Measurements from ENCODE around the gene CENPV.
"Not testable (repeated sequence)": the region's sequence is repeated elsewhere in the genome, so short reads cannot be mapped to it uniquely, and the experiment has no call there.

Gene CENPV

GRCh38 chr17:16312061-16312460 lies 41.2 kb downstream of the CENPV start:
- DNase-seq = not testable (repeated sequence)

DNA sequence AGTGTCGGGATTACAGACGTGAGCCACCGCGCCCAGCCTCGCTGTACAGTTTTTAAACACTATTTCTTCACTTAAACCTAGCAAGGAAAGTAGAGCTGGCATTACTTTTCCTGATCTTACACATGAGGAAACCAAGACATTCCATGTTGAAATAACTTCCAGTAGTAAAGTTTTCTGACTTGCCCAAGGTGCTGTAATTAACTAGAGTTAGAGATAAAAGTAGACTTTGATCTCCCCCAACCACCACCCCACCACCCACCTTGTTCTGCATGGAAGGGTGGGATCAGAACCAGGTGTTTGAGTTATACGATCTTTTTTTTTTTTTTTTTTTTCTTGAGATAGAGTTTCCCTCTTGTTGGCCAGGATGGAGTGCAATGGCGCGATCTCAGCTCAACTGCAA lies 47.1 kb downstream of the CENPV start:
- DNase-seq = no peak

- DNase-seq = peak; percentile 24
Observed at GRCh38 chr17:16304830-16305229, 48.4 kb downstream of the CENPV start.

DNA sequence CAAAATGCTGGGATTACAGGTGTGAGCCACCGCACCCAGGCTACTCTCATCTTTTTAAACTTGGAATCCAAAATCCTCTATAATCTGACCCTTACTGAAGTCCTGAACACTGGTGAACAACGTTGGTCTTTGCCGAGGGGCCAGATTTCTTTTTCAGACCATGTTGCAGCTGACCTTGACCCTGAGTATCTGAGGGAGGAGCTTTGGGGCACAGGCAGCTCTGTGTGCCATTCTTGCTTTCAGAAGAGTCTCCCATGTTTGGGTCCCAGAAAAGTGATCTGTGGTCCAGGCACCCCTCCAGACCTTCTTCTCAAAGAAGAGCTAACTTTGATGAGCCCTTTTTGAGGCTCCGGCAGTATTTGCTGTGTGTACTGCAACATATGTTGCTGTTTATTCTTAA lies 50.4 kb downstream of the CENPV start:
- DNase-seq = no peak

GRCh38 chr17:16301963-16302855 lies 51.1 kb downstream of the CENPV start:
- DNase-seq = no peak

DNA sequence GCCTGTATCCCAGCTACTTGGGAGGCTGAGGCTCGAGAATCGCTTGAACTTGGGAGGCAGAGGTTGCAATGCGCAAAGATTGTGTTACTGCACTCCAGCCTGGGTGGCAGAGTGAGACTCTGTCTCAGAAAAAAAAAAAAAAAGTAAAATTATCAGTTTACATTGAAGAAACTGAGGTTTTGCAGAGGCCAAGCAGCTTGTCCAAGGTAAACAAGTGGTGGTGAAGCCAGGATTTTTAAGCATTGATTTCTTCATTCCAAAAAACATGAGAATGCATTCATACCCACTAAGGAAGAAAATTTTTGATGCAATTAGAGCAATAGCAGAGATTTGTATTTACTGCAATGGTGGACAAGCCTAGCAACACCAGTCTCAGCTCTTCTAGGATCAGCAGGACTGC lies 52.7 kb downstream of the CENPV start:
- no peak for DNase-seq

- no peak for DNase-seq
Observed at GRCh38 chr17:16298140-16298662, 55.1 kb downstream of the CENPV start.

- no peak for DNase-seq
Observed at GRCh38 chr17:16297367-16298139, 55.7 kb downstream of the CENPV start.

GRCh38 chr17:16296072-16296471 lies 57.2 kb downstream of the CENPV start:
- not testable (repeated sequence) for DNase-seq

DNA sequence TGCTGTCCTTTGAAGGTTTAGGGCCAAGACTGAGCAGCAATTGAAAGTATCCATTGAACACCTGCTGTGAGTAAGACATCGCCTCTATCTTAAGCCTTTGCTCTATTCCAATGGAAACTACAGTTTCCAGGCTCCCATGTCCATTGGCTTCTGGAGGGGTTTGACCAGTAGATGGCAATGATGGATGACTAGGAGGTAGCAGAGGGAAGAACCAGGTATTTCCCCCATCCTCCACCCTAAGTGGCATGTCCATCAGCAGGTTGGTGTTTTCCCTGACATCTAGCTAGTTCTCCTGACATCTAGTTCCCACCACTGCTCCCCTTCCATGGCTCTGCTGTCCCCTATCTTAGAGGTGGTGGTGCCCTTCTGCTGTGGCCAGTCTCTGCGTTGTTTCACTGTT lies 58.7 kb downstream of the CENPV start:
- no peak for DNase-seq

DNA sequence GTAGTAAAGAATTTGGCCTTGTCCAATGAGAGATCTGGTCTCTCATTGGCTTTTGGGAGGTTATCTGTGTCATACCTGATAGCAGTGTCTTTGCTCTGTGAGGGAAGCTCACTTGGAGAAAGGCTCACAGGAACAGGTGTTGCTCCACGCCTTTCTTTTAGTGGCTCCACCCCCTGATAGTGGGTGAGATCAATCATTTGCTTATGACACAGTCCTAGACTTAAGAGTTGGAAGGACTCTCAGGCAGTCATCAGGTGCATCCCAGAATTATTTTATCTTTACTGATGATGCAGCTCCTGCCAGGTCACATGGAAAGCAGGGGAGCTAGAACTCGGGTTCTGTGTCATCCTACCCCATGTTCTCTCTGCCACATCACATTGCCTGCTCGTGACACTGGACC lies 59.3 kb downstream of the CENPV start:
- no peak for DNase-seq

Data from NCI-H1694 (cell line).